Activated CD4-positive, alpha-beta memory T cell treated with anti-CD3 and anti-CD28 coated beads for 36 hours (primary cell): ENCODE data around the gene METAP1D. TPM values are rescaled to one million over a fixed set of nuclear protein-coding genes. Genes with fewer than 3 reads are reported as not detected.

Source experiments
- CTCF ChIA-PET: fragments of 350-600 bp; sonication (Branson Sonifier 250); formaldehyde crosslinking; loops from one replicate; lab custom pipeline; 2021; ENCODE audit warnings: antibody characterized with exemption, inconsistent platforms; lab: Charles Lee
- POLR2A ChIA-PET: fragments of 350-600 bp; sonication (Branson Sonifier 250); formaldehyde crosslinking; loops from one replicate; lab custom pipeline; 2021; ENCODE audit warnings: antibody characterized with exemption; lab: Charles Lee
- DNase-seq: peaks from one replicate; pipeline ENCODE4 v3.0.0-alpha.2; 2020
- H3K27ac Mint-ChIP-seq: one replicate; pipeline ENCODE4 v1.8.0; 2021; ENCODE audit warnings: mixed read lengths
- H3K27me3 Mint-ChIP-seq: one replicate; pipeline ENCODE4 v1.8.0; 2021; ENCODE audit warnings: mixed read lengths
- H3K36me3 Mint-ChIP-seq: one replicate; pipeline ENCODE4 v1.8.0; 2021; ENCODE audit warnings: mixed read lengths
- H3K4me1 Mint-ChIP-seq: one replicate; pipeline ENCODE4 v1.8.0; 2021; ENCODE audit warnings: low read depth, mixed read lengths
- H3K4me3 Mint-ChIP-seq: one replicate; pipeline ENCODE4 v1.8.0; 2021; ENCODE audit warnings: mild to moderate bottlenecking, mixed read lengths
- H3K9me3 Mint-ChIP-seq: one replicate; pipeline ENCODE4 v1.8.0; 2021; ENCODE audit warnings: mixed read lengths
- intact Hi-C: fragments of 100-400 bp; cut with micrococcal nuclease; formaldehyde crosslinking; loops from one replicate; pipeline ENCODE4 v1.15.1; 2023
- total RNA-seq, 2 experiments: library from RNA; stranded (reverse); gene quantifications; one replicate each; pipeline ENCODE4 v1.2.3, GENCODE V29; 2021

The METAP1D gene
- total RNA-seq, 2 experiments from 2014 or later: 3.4 to 3.9 TPM

DNA sequence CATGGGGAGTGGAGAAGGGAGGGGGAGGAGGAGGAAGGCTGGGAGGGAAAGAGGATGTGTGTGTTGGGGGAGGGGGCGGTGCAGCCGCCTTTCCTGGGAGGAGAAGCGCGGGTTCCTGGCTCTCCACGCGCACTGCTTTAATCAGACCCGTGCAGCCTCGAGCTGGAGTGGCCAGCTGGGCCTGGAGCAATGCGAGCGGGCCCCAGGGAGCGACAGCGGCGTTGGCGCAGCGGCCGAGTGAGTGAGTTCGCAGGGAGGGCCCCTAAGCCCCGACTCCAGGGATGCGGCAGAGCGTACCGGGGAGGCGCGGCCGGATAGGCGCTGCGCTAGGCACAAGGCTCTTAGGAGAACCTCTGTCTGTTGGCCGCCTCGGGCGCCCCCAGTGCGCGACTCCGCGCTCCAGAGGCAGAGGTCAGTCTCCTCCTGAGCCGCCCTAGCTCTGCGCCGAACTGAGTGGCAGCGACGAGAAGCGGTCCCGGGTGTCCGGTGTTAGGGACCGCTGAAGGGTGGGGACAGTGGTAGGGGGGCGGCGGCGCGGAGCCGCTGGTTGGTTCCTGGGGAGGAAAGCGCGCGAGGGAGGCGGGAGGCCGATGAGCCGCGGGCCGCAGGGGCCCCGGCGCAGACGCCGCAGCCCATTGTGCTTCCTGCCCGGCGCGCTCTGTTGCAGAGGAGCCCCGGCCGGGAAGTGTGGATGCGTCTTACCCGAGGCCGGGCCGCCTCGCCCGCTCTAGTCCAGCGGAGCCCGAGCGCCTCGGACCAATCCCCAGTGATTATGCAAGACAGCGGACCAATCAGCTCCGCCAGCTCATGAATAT lies 85.1 kb downstream of the METAP1D start:
- intact Hi-C loops: loop anchor here (1.0 to 10.0 kb wide), 5 partner anchors 10 to 1370 kb away; partner anchors contain the start of genes DLX2, METAP1D and SP5
- Mint-ChIP-seq H3K4me3 (peak overlapping the region; percentile 75), H3K27me3 (peaks cover 93% of the 10 kb centered on the region), H3K9me3 (no peaks in the 10 kb centered on the region), H3K27ac (no peak overlapping the region), H3K4me1 (peaks cover 58% of the 10 kb centered on the region), H3K36me3 (peaks cover 13% of the 10 kb centered on the region)
- CTCF ChIA-PET: interaction anchor here (0.7 to 8.6 kb wide), 6 partner anchors 11 to 381 kb away, joined by 3 to 88 read pairs (median 8); partner anchors contain the start of gene DLX2
- POLR2A ChIA-PET: no interaction called here
- DNase-seq: peak; percentile 78

DNA sequence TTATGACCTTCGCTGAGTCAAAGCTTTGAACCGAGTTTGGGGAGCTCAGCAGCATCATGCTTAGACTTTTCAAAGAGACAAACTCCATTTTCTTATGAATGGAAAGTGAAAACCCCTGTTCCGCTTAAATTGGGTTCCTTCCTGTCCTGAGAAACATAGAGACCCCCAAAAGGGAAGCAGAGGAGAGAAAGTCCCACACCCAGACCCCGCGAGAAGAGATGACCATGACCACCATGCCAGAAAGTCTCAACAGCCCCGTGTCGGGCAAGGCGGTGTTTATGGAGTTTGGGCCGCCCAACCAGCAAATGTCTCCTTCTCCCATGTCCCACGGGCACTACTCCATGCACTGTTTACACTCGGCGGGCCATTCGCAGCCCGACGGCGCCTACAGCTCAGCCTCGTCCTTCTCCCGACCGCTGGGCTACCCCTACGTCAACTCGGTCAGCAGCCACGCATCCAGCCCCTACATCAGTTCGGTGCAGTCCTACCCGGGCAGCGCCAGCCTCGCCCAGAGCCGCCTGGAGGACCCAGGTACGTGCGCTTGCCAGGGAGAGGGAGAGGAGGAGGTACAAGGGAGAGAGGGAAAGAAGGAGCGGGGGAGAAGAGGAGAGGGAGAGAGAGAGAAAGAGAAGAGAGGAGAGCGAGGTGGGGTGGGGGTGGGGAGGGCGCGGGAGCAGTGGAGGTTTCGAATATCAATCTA lies 85.9 kb downstream of the METAP1D start, which contains the start of gene DLX1:
TSS of gene DLX1 (plus strand) at position 48 of the 700 bp plus-strand sequence. CDS start at position 219, 171 bp downstream.
- DNase-seq: no peak
- H3K9me3 Mint-ChIP-seq: no peaks in the 10 kb centered on the region
- ChIA-PET POLR2A (no interaction called here), CTCF (interaction anchor here (0.7 to 8.6 kb wide), 7 partner anchors 10 to 388 kb away, joined by 3 to 88 read pairs (median 7); partner anchors contain the start of gene DLX2)
- peaks cover 54% of the 10 kb centered on the region for H3K4me1 Mint-ChIP-seq
- H3K36me3 Mint-ChIP-seq: peaks cover 10% of the 10 kb centered on the region
- intact Hi-C loops: loop anchor here (1.0 to 10.0 kb wide), 5 partner anchors 10 to 1371 kb away; partner anchors contain the start of genes DLX2, METAP1D and SP5
- peak within 1 kb of the TSS; percentile 75 for H3K4me3 Mint-ChIP-seq
- peaks cover 93% of the 10 kb centered on the region for H3K27me3 Mint-ChIP-seq
- peak within 1 kb of the TSS; percentile 42 for H3K27ac Mint-ChIP-seq

DNA sequence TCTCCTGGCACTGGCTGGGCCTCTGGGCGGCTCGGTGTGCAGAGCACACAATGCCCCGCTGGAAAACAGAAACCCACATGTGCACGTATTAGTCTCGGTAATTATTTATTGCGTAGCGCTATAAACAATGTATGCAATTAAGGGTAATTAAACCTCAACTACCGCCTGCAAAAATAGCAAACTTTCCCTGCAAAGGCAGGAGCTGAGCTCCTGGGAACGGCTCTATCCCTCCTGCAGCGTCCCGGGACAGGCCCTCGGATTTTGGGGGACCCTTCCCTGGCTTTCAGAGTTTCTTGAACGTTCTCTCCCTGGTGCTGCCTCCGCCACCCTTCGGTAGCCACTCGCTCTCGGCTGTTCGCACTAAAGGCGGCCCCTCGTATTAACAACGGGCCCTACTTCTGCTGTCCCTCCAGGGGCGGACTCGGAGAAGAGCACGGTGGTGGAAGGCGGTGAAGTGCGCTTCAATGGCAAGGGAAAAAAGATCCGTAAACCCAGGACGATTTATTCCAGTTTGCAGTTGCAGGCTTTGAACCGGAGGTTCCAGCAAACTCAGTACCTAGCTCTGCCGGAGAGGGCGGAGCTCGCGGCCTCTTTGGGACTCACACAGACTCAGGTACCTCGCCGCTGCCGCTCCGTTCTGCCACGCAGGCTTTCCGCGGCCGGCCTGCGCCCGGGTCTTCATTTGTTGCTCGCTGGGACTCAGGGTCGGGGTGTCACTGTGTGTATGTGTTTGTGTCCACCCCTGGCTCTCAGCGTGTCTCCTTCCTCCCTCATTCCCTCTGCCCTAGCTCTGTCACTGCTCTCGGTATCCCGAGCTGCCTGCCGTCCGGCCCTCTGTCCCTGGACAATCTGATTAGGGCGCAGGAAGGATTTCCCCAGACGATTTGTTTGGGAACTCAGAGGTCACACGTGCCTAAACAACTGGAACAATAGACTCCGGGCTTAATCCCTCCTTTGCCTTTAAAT lies 86.8 kb downstream of the METAP1D start:
- Mint-ChIP-seq H3K9me3 (no peaks in the 10 kb centered on the region), H3K27ac (peak overlapping the region; percentile 42), H3K36me3 (peaks cover 8% of the 10 kb centered on the region), H3K4me3 (peak overlapping the region; percentile 56), H3K4me1 (peaks cover 57% of the 10 kb centered on the region), H3K27me3 (peaks cover 92% of the 10 kb centered on the region)
- intact Hi-C loops: loop anchor here (5.0 to 10.0 kb wide), 2 partner anchors 1264 to 1372 kb away; partner anchors contain the start of gene SP5
- peak; percentile 75 for DNase-seq
- CTCF ChIA-PET: interaction anchor here (0.5 to 8.6 kb wide), 8 partner anchors 9 to 398 kb away, joined by 3 to 88 read pairs (median 4); partner anchors contain the start of gene DLX2
- POLR2A ChIA-PET: interaction anchor here (2.0 kb wide), 1 partner anchor 16 kb away, joined by 8 read pairs; the partner anchor contains the start of gene DLX2

DNA sequence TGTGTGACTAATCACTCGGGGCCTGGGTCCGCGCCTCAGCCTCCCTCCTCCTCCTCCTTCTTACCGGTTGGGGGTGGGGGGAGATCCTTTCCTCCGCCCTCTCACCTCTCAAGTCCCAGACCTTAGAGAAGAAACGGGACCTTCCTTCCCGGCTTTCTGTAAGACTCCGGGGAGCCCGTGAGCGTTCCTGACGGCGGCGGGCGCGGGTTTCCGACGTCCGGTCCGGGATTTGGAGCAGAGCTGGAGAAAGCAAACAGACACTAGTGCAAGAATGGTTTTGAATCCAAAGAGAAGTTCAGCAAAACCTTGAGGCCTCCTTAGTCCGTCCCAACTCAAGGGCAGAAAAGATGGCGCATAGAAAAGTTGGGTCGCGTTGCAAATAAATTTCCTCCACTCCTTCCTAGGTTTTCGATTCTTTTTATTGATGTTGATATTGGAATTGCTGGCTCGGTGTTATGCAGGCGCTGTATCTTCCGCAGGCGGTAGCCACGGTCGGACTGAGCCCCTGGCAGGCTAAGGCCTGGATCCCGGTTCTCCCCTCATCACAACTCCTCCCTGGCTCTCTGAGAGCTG lies 87.5 kb downstream of the METAP1D start:
- H3K4me3 Mint-ChIP-seq: peak overlapping the region; percentile 30
- H3K9me3 Mint-ChIP-seq: no peaks in the 10 kb centered on the region
- intact Hi-C loops: loop anchor here (5.0 to 10.0 kb wide), 2 partner anchors 1265 to 1372 kb away; partner anchors contain the start of gene SP5
- H3K27ac Mint-ChIP-seq: peak overlapping the region; percentile 68
- CTCF ChIA-PET: interaction anchor here (0.5 to 8.6 kb wide), 6 partner anchors 8 to 398 kb away, joined by 3 to 88 read pairs (median 6); partner anchors contain the start of gene DLX2
- peaks cover 57% of the 10 kb centered on the region for H3K4me1 Mint-ChIP-seq
- peaks cover 8% of the 10 kb centered on the region for H3K36me3 Mint-ChIP-seq
- POLR2A ChIA-PET: interaction anchor here (2.0 kb wide), 1 partner anchor 15 kb away, joined by 8 read pairs; the partner anchor contains the start of gene DLX2
- DNase-seq: no peak
- H3K27me3 Mint-ChIP-seq: peaks cover 91% of the 10 kb centered on the region

DNA sequence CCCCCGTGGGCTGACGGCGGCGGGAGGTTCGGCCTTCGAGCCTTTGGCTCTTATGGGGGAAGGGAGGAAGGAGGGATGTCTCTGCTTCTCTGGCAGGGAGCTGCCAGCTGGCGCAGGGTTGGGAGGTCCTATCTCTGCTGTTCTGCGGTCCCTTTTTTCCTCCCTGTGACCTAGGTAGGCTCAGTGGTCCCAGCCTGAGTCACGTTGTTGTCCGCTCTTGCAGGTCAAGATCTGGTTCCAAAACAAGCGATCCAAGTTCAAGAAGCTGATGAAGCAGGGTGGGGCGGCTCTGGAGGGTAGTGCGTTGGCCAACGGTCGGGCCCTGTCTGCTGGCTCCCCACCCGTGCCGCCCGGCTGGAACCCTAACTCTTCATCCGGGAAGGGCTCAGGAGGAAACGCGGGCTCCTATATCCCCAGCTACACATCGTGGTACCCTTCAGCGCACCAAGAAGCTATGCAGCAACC lies 88.1 kb downstream of the METAP1D start:
- Mint-ChIP-seq H3K9me3 (no peaks in the 10 kb centered on the region), H3K27ac (peak overlapping the region; percentile 68), H3K4me1 (peaks cover 52% of the 10 kb centered on the region), H3K36me3 (peaks cover 8% of the 10 kb centered on the region), H3K27me3 (peaks cover 91% of the 10 kb centered on the region), H3K4me3 (peak overlapping the region; percentile 30)
- POLR2A ChIA-PET: interaction anchor here (2.0 kb wide), 1 partner anchor 14 kb away, joined by 8 read pairs; the partner anchor contains the start of gene DLX2
- DNase-seq: no peak
- CTCF ChIA-PET: interaction anchor here (0.7 to 8.6 kb wide), 4 partner anchors 8 to 399 kb away, joined by 3 to 88 read pairs (median 12); partner anchors contain the start of gene DLX2
- intact Hi-C loops: loop anchor here (5.0 to 10.0 kb wide), 2 partner anchors 1266 to 1373 kb away; partner anchors contain the start of gene SP5

DNA sequence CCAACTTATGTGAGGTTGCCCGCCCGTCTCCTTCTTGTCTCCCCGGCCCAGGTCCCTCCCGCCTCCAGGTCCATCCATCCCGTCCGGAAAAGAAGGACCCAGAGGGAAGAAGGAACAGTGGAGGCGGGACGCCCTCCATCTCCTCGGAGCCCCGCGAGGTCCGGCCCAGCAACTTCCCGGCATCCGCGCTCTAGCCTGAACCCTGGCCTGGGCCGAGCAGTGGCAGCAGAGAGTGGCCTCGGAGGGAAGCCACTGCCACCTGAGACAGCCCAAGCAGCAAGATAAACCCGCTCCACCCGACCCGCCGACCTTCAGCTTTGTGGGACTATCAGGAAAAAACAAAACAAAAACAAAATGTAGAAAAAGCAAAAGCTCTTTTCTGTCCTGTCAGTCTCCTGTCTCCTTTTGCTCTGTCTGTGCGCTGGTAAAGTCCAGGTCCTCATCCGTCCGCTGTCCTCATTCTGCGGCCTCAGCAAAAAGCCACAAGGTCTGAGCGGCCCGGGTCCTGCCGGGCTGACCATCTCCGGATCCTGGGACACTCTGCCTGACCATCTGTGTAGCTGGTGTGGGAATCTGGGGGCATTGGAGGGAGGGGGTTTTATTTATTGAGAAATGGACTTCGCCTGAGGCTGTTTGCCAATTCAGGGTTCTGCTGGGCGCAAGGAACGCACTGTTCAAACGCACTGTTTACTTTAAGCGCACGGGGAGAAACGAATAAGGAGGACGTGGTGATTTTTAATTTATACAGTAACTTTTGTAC lies 88.7 kb downstream of the METAP1D start:
- POLR2A ChIA-PET: interaction anchor here (2.0 kb wide), 1 partner anchor 14 kb away, joined by 8 read pairs; the partner anchor contains the start of gene DLX2
- peaks cover 8% of the 10 kb centered on the region for H3K36me3 Mint-ChIP-seq

DNA sequence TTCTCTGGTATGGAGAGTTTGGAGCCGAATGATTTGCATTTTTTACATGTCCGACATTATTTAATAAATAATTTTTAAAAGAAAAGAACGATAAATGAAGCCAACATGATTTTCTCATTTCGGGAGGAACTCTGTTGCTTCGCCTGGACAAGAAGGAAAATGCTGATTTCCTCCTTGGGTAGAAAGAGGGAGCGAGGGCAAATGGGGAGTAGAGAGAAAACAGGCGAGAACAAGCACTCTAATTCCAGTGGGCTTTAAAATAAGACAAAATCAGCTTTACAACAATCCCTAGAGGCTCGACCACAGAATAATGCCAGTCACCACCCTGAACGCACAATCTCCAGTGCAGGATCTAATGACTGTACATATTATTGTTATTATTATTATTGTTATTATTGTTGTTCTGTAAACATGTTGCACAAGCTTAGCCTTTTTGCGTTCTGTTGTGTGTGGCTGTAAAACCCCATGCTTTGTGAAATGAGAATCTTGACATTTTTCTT lies 89.3 kb downstream of the METAP1D start:
- DNase-seq: no peak
- peaks cover 91% of the 10 kb centered on the region for H3K27me3 Mint-ChIP-seq
- no peaks in the 10 kb centered on the region for H3K9me3 Mint-ChIP-seq
- peaks cover 8% of the 10 kb centered on the region for H3K36me3 Mint-ChIP-seq
- H3K4me1 Mint-ChIP-seq: peaks cover 47% of the 10 kb centered on the region
- H3K27ac Mint-ChIP-seq: no peak overlapping the region
- CTCF ChIA-PET: interaction anchor here (8.6 kb wide), 1 partner anchor 15 kb away, joined by 88 read pairs; the partner anchor contains the start of gene DLX2
- intact Hi-C loops: loop anchor here (5.0 to 10.0 kb wide), 2 partner anchors 1267 to 1374 kb away; partner anchors contain the start of gene SP5
- POLR2A ChIA-PET: no interaction called here
- H3K4me3 Mint-ChIP-seq: no peak overlapping the region

More for the DNA sequence above, 88.7 kb downstream of the METAP1D start:
- peaks cover 91% of the 10 kb centered on the region for H3K27me3 Mint-ChIP-seq
- H3K4me1 Mint-ChIP-seq: peaks cover 51% of the 10 kb centered on the region
- intact Hi-C loops: loop anchor here (5.0 to 10.0 kb wide), 2 partner anchors 1266 to 1374 kb away; partner anchors contain the start of gene SP5
- peak overlapping the region; percentile 21 for H3K27ac Mint-ChIP-seq
- CTCF ChIA-PET: interaction anchor here (0.7 to 8.6 kb wide), 2 partner anchors 16 to 297 kb away, joined by 3 to 88 read pairs; partner anchors contain the start of gene DLX2
- DNase-seq: no peak
- H3K4me3 Mint-ChIP-seq: no peak overlapping the region
- no peaks in the 10 kb centered on the region for H3K9me3 Mint-ChIP-seq

DNA sequence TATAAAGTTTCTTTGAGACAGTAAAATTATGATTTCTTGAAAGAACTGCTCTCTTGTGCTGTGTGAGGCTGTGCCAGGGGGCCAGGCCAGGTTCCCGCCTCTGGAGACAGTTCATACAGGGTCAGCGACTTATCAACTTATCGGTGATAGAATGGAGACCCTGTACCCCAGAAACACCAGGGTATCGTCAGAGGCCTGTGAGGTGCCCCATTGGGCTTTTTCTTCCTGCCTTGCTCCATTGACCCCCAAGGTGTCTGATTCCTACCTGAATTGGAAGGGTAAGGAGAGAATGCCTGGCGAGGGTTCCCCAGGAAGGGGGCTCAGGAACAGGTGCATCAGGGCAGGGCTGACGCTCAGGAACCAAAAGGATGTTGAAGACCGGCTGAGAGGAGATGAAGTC lies 89.9 kb downstream of the METAP1D start:
- Mint-ChIP-seq H3K4me3 (no peak overlapping the region), H3K36me3 (peaks cover 8% of the 10 kb centered on the region), H3K27ac (peak overlapping the region; percentile 3), H3K4me1 (peaks cover 45% of the 10 kb centered on the region), H3K27me3 (peaks cover 88% of the 10 kb centered on the region), H3K9me3 (no peaks in the 10 kb centered on the region)
- CTCF ChIA-PET: no interaction called here
- POLR2A ChIA-PET: interaction anchor here (1.1 kb wide), 1 partner anchor 13 kb away, joined by 3 read pairs; the partner anchor contains the start of gene DLX2
- DNase-seq: no peak
- intact Hi-C loops: loop anchor here (5.0 to 10.0 kb wide), 2 partner anchors 1267 to 1375 kb away; partner anchors contain the start of gene SP5
